Aorta (tissue), 5 donors: ENCODE results near the gene LPAR1. TPM values are rescaled to one million over a fixed set of nuclear protein-coding genes. Genes with fewer than 3 reads are reported as not detected.
"Not testable (repeated sequence)": the region's sequence is repeated elsewhere in the genome, so short reads cannot be mapped to it uniquely, and the experiment has no call there.

Source experiments
- ATAC-seq: fragments of 200-7000 bp; cut with Tn5 transposase; one replicate; pipeline ENCODE4 v1.9.1; 2022; ENCODE audit warnings: moderate library complexity; ENCODE audit not compliant: low FRiP score
- DNase-seq, 2 donors: peaks; one replicate each; pipeline ENCODE4 v3.0.0-alpha.2; 2020
- H3K27ac ChIP-seq, 2 donors: one replicate each; pipeline ENCODE4 v1.5.1; 2013; ENCODE audit warnings: low read length in 2 of 2, mild to moderate bottlenecking in 2 of 2, moderate library complexity in 2 of 2, control low read depth in 1 of 2, inconsistent platforms in 1 of 2, low read depth in 1 of 2
- H3K27me3 ChIP-seq, 2 donors: one replicate each; pipeline ENCODE4 v1.6.1; 2013; ENCODE audit warnings: control low read depth in 1 of 2, low read length in 1 of 2, mild to moderate bottlenecking in 1 of 2, moderate library complexity in 1 of 2; ENCODE audit not compliant: insufficient read depth in 2 of 2, control insufficient read depth in 1 of 2
- H3K36me3 ChIP-seq, 2 donors: one replicate each; pipeline ENCODE4 v1.6.1; 2013; ENCODE audit warnings: control low read depth in 1 of 2, low read length in 1 of 2, mild to moderate bottlenecking in 1 of 2; ENCODE audit not compliant: insufficient read depth in 2 of 2, control insufficient read depth in 1 of 2
- H3K4me1 ChIP-seq, 2 donors: one replicate each; pipeline ENCODE4 v1.6.1; 2013; ENCODE audit warnings: low read length in 2 of 2, control low read depth in 1 of 2, mild to moderate bottlenecking in 1 of 2, moderate library complexity in 1 of 2; ENCODE audit not compliant: insufficient read depth in 2 of 2, control insufficient read depth in 1 of 2
- H3K4me3 ChIP-seq, 2 donors: one replicate each; pipeline ENCODE4 v1.5.1; 2013; ENCODE audit warnings: low read length in 2 of 2, control low read depth in 1 of 2, mild to moderate bottlenecking in 1 of 2
- H3K9me3 ChIP-seq: one replicate; pipeline ENCODE4 v1.6.1; 2013; ENCODE audit warnings: mild to moderate bottlenecking, low read length; ENCODE audit not compliant: control insufficient read depth
- WGBS, 2 donors: extraction: QIAGEN DNeasy Blood & Tissue Kit; methylation state at CpG; one replicate each; pipeline ENCODE4 v1.1.7; 2013; 5-methylcytosine and 5-hydroxymethylcytosine counted together
- intact Hi-C, 2 donors: fragments of 100-400 bp; cut with DNase I; formaldehyde crosslinking; loops; one replicate each; pipeline versions ENCODE4 v1.14.2 to v1.15.0; 2022
- polyA plus RNA-seq, 2 donors: library from polyadenylated mRNA; stranded (reverse); fragments of 200-250 nt; gene quantifications; one replicate each; pipeline ENCODE4 v1.2.3, GENCODE V29; 2013
- total RNA-seq, 2 donors: library from RNA; stranded (reverse); fragmentation: NEBNext Ultra II Directional; extraction: Animal tissue kit (Norgen Biotek cat#: 25700); gene quantifications; one replicate each; pipeline ENCODE4 v1.2.1, GENCODE V29; 2021
- donor health status: healthy with polysubstance abuse.
- donor health status: Bipolar disorder and iron deficiency.
- donor health status: DM: no; HTN: no; CAD: no.
- donor health status: DM: no; HTN: no; CAD: no.
- donor health status: DM: yes; HTN: yes; CAD: no.

The LPAR1 gene
- total and polyA plus RNA-seq, 4 donors: 28.1 to 125 (median 94.4) TPM

- no peak overlapping the region for H3K27ac ChIP-seq
- H3K9me3 ChIP-seq: no peaks in the 10 kb centered on the region
- H3K27me3 ChIP-seq: no peaks in the 10 kb centered on the region
- peaks cover 2% of the 10 kb centered on the region in 2 donors for H3K36me3 ChIP-seq
- intact Hi-C loops: no loop called here
- H3K4me3 ChIP-seq: no peak overlapping the region
- ATAC-seq (no peak), DNase-seq (no peak)
- 74 to 82% methylated on average over 6 of the region's 6 CpGs for WGBS, 2 donors
- H3K4me1 ChIP-seq: no peaks in the 10 kb centered on the region
Measured at GRCh38 chr9:110872920-110873319, 165.3 kb downstream of the LPAR1 start.

GRCh38 chr9:110871736-110872135 is 166.5 kb downstream of the LPAR1 start:
- H3K4me1 ChIP-seq: no peaks in the 10 kb centered on the region
- H3K9me3 ChIP-seq: no peaks in the 10 kb centered on the region
- no peak for DNase-seq
- peaks cover 0 to 2% of the 10 kb centered on the region in 2 donors for H3K36me3 ChIP-seq
- intact Hi-C loops: no loop called here
- no peak overlapping the region for H3K27ac ChIP-seq
- ATAC-seq: no peak
- H3K4me3 ChIP-seq: no peak overlapping the region
- no peaks in the 10 kb centered on the region for H3K27me3 ChIP-seq
- WGBS, 2 donors: 90 to 96% methylated on average over 1 of the region's 1 CpG

GRCh38 chr9:110869931-110870330 is 168.3 kb downstream of the LPAR1 start:
- H3K36me3 ChIP-seq: no peaks in the 10 kb centered on the region
- intact Hi-C loops: no loop called here
- no peak overlapping the region for H3K27ac ChIP-seq
- no peaks in the 10 kb centered on the region for H3K27me3 ChIP-seq
- H3K9me3 ChIP-seq: no peaks in the 10 kb centered on the region
- no peak for ATAC-seq
- H3K4me3 ChIP-seq: no peak overlapping the region
- no peaks in the 10 kb centered on the region for H3K4me1 ChIP-seq
- WGBS, 2 donors: 94 to 96% methylated on average over 1 of the region's 1 CpG
- no peak for DNase-seq

DNA sequence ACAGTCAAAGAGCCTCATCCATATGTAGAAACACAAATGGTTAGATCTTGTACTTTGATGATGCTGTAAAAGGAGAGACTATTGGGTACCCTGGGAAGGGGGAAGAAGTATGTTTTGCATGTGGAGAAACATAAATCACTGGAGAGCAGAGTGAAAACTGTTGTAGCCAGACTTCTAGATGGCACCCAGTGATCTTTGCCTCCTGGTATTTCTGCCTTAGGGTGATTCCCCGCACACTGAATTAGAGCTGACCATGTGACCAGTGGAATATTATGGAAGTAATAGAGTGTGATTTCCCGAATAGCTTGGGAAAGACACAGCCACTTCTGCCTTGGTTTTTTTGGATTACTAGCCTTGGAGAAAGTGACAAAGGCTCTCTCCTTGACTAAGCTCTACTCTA is 174.3 kb downstream of the LPAR1 start:
- Histone ChIP-seq H3K4me1 (peaks cover 0 to 4% of the 10 kb centered on the region in 2 donors), H3K36me3 (no peaks in the 10 kb centered on the region), H3K27ac (peak overlapping the region; percentile 83 to 87), H3K9me3 (peaks cover 1% of the 10 kb centered on the region), H3K27me3 (no peaks in the 10 kb centered on the region), H3K4me3 (no peak overlapping the region)
- 52 to 90% methylated on average over 2 of the region's 2 CpGs for WGBS, 2 donors
- intact Hi-C loops: no loop called here
- DNase-seq: no peak
- ATAC-seq: no peak

GRCh38 chr9:110861370-110862110 is 176.7 kb downstream of the LPAR1 start:
- H3K27ac ChIP-seq: peak overlapping the region in 1 of 2 donors; percentile 47
- not testable (repeated sequence) for H3K27me3 ChIP-seq

DNA sequence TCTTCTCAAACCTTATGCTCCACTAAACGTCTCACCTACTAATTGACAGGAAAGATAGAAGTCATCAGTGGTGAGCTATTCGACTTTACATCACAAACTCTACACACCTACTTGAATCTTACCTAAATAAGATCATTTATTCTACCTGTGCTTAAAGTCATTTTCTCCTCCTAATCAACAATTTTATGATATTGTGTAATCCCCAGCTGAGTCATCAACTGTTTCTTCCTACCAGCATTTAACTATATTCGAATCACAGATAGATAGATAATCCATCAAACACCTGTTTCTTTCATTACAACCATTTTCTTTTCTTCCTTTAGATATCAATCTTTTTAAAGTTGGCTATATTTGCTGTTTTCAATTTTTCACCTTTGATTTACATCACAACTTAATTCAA is 181.5 kb downstream of the LPAR1 start:
- Histone ChIP-seq H3K9me3 (peaks cover 2% of the 10 kb centered on the region), H3K4me3 (no peak overlapping the region), H3K36me3 (no peaks in the 10 kb centered on the region), H3K27me3 (no peaks in the 10 kb centered on the region), H3K4me1 (no peaks in the 10 kb centered on the region), H3K27ac (no peak overlapping the region)
- ATAC-seq (no peak), DNase-seq (no peak)
- intact Hi-C loops: no loop called here
- 87 to 94% methylated on average over 3 of the region's 3 CpGs for WGBS, 2 donors

More at GRCh38 chr9:110861370-110862110, 176.7 kb downstream of the LPAR1 start:
- H3K9me3 ChIP-seq, H3K4me1 ChIP-seq, intact Hi-C loops, ATAC-seq, H3K4me3 ChIP-seq, DNase-seq, H3K36me3 ChIP-seq: not testable (repeated sequence)
- 92% methylated on average over 4 of the region's 4 CpGs for WGBS, 2 donors

- no peak overlapping the region for H3K27ac ChIP-seq
- no peak overlapping the region for H3K4me3 ChIP-seq
- ATAC-seq (no peak), DNase-seq (no peak)
- peaks cover 1% of the 10 kb centered on the region for H3K9me3 ChIP-seq
- no peaks in the 10 kb centered on the region for H3K4me1 ChIP-seq
- H3K27me3 ChIP-seq: no peaks in the 10 kb centered on the region
- intact Hi-C loops: no loop called here
- WGBS, 2 donors: 87 to 88% methylated on average over 6 of the region's 6 CpGs
- no peaks in the 10 kb centered on the region for H3K36me3 ChIP-seq
Measured at GRCh38 chr9:110850401-110851135, 187.7 kb downstream of the LPAR1 start.

DNA sequence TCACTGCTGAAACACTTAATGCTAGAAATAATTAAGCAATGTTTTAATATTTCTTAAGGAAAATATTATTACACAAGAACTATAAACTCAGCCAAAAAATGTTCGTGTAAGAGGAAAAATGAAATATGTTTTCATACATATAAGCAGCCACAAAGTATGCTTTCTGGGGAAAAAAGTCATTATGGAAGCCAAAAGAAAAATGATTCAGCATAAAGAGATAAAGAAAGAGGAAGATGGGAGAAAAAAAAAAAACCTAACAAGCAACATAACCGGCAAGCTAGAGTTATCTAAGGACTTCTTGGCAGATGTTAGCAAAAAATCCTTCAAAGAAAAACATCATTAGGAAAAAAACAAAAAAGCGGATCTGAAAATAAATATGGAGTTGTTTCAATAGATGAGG is 190.6 kb downstream of the LPAR1 start:
- ATAC-seq: no peak
- intact Hi-C loops: no loop called here
- no peak overlapping the region for H3K27ac ChIP-seq

DNA sequence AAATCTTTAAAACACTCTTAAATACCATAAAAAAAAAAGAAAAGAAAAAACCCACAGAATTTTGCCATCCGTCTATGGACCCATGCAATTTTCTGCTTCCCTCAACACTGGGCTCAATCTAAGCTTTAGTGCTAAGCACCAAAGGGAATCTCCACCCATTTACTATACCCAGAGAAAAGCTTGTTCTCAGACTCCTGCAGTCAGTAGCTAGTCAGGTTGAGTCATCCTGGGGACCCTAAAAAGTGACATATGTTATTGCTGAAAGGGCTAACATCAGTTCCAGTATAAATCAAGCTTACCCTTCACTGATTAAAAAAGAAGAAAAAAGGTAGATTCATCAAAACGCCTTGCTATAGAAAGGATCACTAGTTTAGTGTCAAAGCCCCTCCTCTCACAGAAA is 192.1 kb downstream of the LPAR1 start:
- Histone ChIP-seq H3K27ac (no peak overlapping the region), H3K27me3 (no peaks in the 10 kb centered on the region), H3K4me3 (no peak overlapping the region), H3K9me3 (no peaks in the 10 kb centered on the region), H3K36me3 (no peaks in the 10 kb centered on the region), H3K4me1 (no peaks in the 10 kb centered on the region)
- intact Hi-C loops: no loop called here
- no peak for DNase-seq
- WGBS, 2 donors: 97 to 99% methylated on average over 2 of the region's 2 CpGs
- no peak for ATAC-seq

More for the DNA sequence above, 190.6 kb downstream of the LPAR1 start:
- Histone ChIP-seq H3K27me3 (no peaks in the 10 kb centered on the region), H3K4me1 (no peaks in the 10 kb centered on the region), H3K4me3 (no peak overlapping the region), H3K9me3 (no peaks in the 10 kb centered on the region), H3K36me3 (no peaks in the 10 kb centered on the region)
- DNase-seq: no peak
- WGBS, 2 donors: 0 to 3% methylated on average over 3 of the region's 3 CpGs
